PC-3 (cell line): ENCODE data around the gene ZNF22. TPM values are rescaled to one million over a fixed set of nuclear protein-coding genes. Genes with fewer than 3 reads are reported as not detected.

Experiments
- ATAC-seq: fragments of 200-7000 bp; cut with Tn5 transposase; 2 replicates; pipeline ENCODE4 v1.9.1; 2020; ENCODE audit warnings: mild to moderate bottlenecking, moderate library complexity
- BruUV-seq: library from RNA; stranded (reverse); fragments of 400-500 nt; replicated peaks from 2 replicates; lab custom pipeline; 2021; lab: Mats Ljungman, UMichigan
- CTCF ChIA-PET: fragments of 300-600 bp; sonication (Branson Sonifier 250); formaldehyde crosslinking; loops from one replicate; lab custom pipeline; 2022; ENCODE audit warnings: antibody characterized with exemption; lab: Charles Lee
- POLR2A ChIA-PET: fragments of 300-600 bp; sonication (Branson Sonifier 250); formaldehyde crosslinking; loops from one replicate; lab custom pipeline; 2022; ENCODE audit warnings: antibody characterized with exemption; ENCODE audit not compliant: unreplicated experiment; lab: Charles Lee
- DNase-seq: peaks from one replicate; pipeline ENCODE4 v3.0.0-alpha.2; 2015
- H2AFZ ChIP-seq: fragments of 300-600 bp; sonication (generic); 2 replicates; pipeline ENCODE4 v1.6.0; 2016; ENCODE audit warnings: antibody characterized with exemption, low read length
- H3F3A ChIP-seq: fragments of 300-600 bp; sonication (generic); one replicate; pipeline ENCODE4 v1.6.0; 2017; ENCODE audit warnings: antibody characterized with exemption, low read length, control low read depth, mild to moderate bottlenecking; ENCODE audit not compliant: unreplicated experiment
- H3K27ac ChIP-seq: fragments of 300-600 bp; sonication (generic); 2 replicates; pipeline ENCODE4 v1.5.1; 2016; ENCODE audit warnings: mild to moderate bottlenecking, low read length
- H3K27me3 ChIP-seq: fragments of 300-600 bp; sonication (generic); 2 replicates; pipeline ENCODE4 v1.6.1; 2016; ENCODE audit warnings: low read length, mixed read lengths
- H3K36me3 ChIP-seq: fragments of 300-600 bp; sonication (generic); 2 replicates; pipeline ENCODE4 v1.6.1; 2016; ENCODE audit warnings: low read depth, mixed run types, low read length, mixed read lengths
- H3K4me1 ChIP-seq: fragments of 300-600 bp; sonication (generic); 2 replicates; pipeline ENCODE4 v1.5.1; 2016; ENCODE audit warnings: low read length; ENCODE audit not compliant: insufficient read depth
- H3K4me2 ChIP-seq: fragments of 300-600 bp; sonication (generic); 2 replicates; pipeline ENCODE4 v1.6.0; 2016; ENCODE audit warnings: low read length
- H3K4me3 ChIP-seq: fragments of 300-600 bp; sonication (generic); 2 replicates; pipeline ENCODE4 v1.5.1; 2016; ENCODE audit warnings: mild to moderate bottlenecking, low read length, mixed read lengths
- H3K79me2 ChIP-seq: fragments of 300-600 bp; sonication (generic); 2 replicates; pipeline ENCODE4 v1.6.1; 2017; ENCODE audit warnings: low read length, mixed read lengths
- H3K9ac ChIP-seq: fragments of 300-600 bp; sonication (generic); 2 replicates; pipeline ENCODE4 v1.6.0; 2016; ENCODE audit warnings: mild to moderate bottlenecking, low read length
- H3K9me2 ChIP-seq: fragments of 300-600 bp; sonication (generic); replicated peaks from 2 replicates; pipeline ENCODE4 v1.6.1; 2016; ENCODE audit warnings: mixed run types, low read length, mixed read lengths
- H3K9me3 ChIP-seq: fragments of 300-600 bp; sonication (generic); 2 replicates; pipeline ENCODE4 v1.6.1; 2016; ENCODE audit warnings: low read length, mixed read lengths
- H4K20me1 ChIP-seq: fragments of 300-600 bp; sonication (generic); 2 replicates; pipeline ENCODE4 v1.6.1; 2016; ENCODE audit warnings: low read length, mixed read lengths
- EZH2 ChIP-seq: fragments of 300-600 bp; sonication (generic); IDR thresholded peaks from one replicate; pipeline ENCODE4 v1.6.1; 2017; ENCODE audit warnings: antibody characterized with exemption, mild to moderate bottlenecking, low read length; ENCODE audit not compliant: unreplicated experiment
- EZH2phosphoT487 ChIP-seq: fragments of 300-600 bp; sonication (generic); IDR thresholded peaks from 2 replicates; pipeline ENCODE4 v1.6.1; 2018; ENCODE audit warnings: mild to moderate bottlenecking, antibody characterized with exemption, low read length, borderline replicate concordance
- intact Hi-C: fragments of 100-400 bp; cut with micrococcal nuclease; formaldehyde crosslinking; loops from 2 replicates; pipeline ENCODE4 v1.9.0; 2023
- total RNA-seq: library from RNA; depleted of rRNA; stranded (reverse); fragments of >200 nt; gene quantifications from 2 replicates; pipeline ENCODE4 v1.2.3, GENCODE V29; 2014
- TF ChIP-seq, protein P1 (sequence below): fragments of 300-600 bp; sonication (generic); conservative IDR thresholded peaks from 2 replicates; pipeline ENCODE4 v1.5.1; 2017; ENCODE audit warnings: antibody characterized with exemption, low read depth, mild to moderate bottlenecking, low read length

The ZNF22 gene
- total RNA-seq, 1 experiment from 2014 or later = 24.8 TPM

DNA sequence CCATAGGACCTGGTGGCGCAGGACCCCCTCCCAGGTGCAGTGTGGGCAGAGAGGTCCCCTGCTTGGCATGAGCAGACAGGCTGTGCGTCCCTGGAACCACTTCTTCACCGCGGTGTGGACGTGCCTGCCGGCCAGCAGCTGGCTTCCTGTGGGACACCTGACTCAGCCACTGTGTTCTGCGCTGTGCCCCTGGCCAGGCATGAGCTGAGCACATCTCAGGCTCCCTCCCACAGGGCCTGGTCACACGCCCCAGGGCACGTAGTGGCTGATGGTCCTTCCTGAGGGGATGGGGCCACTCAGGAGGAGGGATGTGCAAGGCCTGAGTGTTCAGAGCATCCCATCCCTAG lies 18.6 kb upstream of the ZNF22 start:
- DNase-seq (peak; percentile 93), ATAC-seq (peak; percentile 67)
- Histone ChIP-seq H3K79me2 (0 out of 2 replicates have a peak, but pooled peaks cover 13% of the 10 kb centered on the region), H3K27me3 (no peaks in the 10 kb centered on the region), H3K4me2 (peak overlapping the region; percentile 77), H3F3A (peaks cover 5% of the 10 kb centered on the region), H3K36me3 (no peaks in the 10 kb centered on the region), H3K4me1 (peaks cover 56% of the 10 kb centered on the region), H3K9ac (peak overlapping the region; percentile 83), H3K9me3 (no peaks in the 10 kb centered on the region), H3K9me2 (no peaks in the 10 kb centered on the region), H4K20me1 (no peaks in the 10 kb centered on the region), H3K27ac (peak overlapping the region; percentile 98), H2AFZ (peak overlapping the region; percentile 60), H3K4me3 (peak overlapping the region; percentile 16; the same call in 1 of the 2 replicates)
- TF ChIP-seq EZH2phosphoT487 = no peak
- TF ChIP-seq, protein P1, sequence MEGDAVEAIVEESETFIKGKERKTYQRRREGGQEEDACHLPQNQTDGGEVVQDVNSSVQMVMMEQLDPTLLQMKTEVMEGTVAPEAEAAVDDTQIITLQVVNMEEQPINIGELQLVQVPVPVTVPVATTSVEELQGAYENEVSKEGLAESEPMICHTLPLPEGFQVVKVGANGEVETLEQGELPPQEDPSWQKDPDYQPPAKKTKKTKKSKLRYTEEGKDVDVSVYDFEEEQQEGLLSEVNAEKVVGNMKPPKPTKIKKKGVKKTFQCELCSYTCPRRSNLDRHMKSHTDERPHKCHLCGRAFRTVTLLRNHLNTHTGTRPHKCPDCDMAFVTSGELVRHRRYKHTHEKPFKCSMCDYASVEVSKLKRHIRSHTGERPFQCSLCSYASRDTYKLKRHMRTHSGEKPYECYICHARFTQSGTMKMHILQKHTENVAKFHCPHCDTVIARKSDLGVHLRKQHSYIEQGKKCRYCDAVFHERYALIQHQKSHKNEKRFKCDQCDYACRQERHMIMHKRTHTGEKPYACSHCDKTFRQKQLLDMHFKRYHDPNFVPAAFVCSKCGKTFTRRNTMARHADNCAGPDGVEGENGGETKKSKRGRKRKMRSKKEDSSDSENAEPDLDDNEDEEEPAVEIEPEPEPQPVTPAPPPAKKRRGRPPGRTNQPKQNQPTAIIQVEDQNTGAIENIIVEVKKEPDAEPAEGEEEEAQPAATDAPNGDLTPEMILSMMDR = no peak
- no peak for TF ChIP-seq EZH2
- no TSS peak for BruUV-seq
- CTCF ChIA-PET = interaction anchor here (0.6 to 1.4 kb wide), 2 partner anchors 19 to 49 kb away, joined by 4 to 8 read pairs; no protein-coding TSS in a partner anchor
- intact Hi-C loops = loop anchor here (1.0 kb wide), 1 partner anchor 18 kb away; the partner anchor contains the start of gene ZNF22
- POLR2A ChIA-PET = no interaction called here

DNA sequence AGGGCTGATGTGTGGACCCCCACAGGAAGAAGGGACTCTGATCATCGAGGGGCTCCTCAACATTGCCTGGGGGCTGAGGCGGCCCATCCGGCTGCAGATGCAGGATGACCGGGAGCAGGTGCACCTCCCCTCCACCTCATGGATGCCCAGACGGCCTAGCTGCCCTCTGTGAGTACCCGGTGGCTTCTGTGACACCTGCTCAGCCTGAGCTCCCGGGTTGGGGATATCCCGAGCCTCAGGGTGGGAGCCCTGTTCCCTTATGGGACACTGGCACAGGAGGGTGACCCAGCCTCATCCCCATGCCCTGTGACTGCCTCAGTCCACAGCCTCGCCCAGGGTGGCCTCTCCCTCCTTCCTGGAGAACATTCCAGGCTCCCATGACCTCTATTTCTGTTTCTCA lies 18.2 kb upstream of the ZNF22 start:
- Histone ChIP-seq H3F3A (peaks cover 5% of the 10 kb centered on the region), H3K4me1 (peaks cover 56% of the 10 kb centered on the region), H3K36me3 (no peaks in the 10 kb centered on the region), H3K27me3 (no peaks in the 10 kb centered on the region), H3K4me2 (peak overlapping the region; percentile 77), H3K9ac (peak overlapping the region; percentile 12; the same call in 1 of the 2 replicates), H3K27ac (peak overlapping the region; percentile 98), H3K9me2 (no peaks in the 10 kb centered on the region), H3K79me2 (0 out of 2 replicates have a peak, but pooled peaks cover 10% of the 10 kb centered on the region), H4K20me1 (no peaks in the 10 kb centered on the region), H2AFZ (no peak overlapping the region), H3K9me3 (no peaks in the 10 kb centered on the region), H3K4me3 (no peak overlapping the region)
- intact Hi-C loops = loop anchor here (1.0 kb wide), 1 partner anchor 18 kb away; the partner anchor contains the start of gene ZNF22
- TF ChIP-seq, protein P1 = no peak
- TF ChIP-seq EZH2 (no peak), EZH2phosphoT487 (no peak)
- CTCF ChIA-PET = interaction anchor here (0.6 to 1.4 kb wide), 2 partner anchors 19 to 50 kb away, joined by 4 to 8 read pairs; no protein-coding TSS in a partner anchor
- POLR2A ChIA-PET = no interaction called here
- DNase-seq (no peak), ATAC-seq (no peak)
- BruUV-seq = no TSS peak
